Measurements from ENCODE around the gene DICER1. TPM values are rescaled to one million over a fixed set of nuclear protein-coding genes. Genes with fewer than 3 reads are reported as not detected.

DICER1 gene
- total and polyA plus RNA-seq, 9 of the 15 experiments (the other 6 are each of a cell fraction or from before 2014, with no cell fraction given): 2.5 to 23.2 (median 12.4) TPM

DNA sequence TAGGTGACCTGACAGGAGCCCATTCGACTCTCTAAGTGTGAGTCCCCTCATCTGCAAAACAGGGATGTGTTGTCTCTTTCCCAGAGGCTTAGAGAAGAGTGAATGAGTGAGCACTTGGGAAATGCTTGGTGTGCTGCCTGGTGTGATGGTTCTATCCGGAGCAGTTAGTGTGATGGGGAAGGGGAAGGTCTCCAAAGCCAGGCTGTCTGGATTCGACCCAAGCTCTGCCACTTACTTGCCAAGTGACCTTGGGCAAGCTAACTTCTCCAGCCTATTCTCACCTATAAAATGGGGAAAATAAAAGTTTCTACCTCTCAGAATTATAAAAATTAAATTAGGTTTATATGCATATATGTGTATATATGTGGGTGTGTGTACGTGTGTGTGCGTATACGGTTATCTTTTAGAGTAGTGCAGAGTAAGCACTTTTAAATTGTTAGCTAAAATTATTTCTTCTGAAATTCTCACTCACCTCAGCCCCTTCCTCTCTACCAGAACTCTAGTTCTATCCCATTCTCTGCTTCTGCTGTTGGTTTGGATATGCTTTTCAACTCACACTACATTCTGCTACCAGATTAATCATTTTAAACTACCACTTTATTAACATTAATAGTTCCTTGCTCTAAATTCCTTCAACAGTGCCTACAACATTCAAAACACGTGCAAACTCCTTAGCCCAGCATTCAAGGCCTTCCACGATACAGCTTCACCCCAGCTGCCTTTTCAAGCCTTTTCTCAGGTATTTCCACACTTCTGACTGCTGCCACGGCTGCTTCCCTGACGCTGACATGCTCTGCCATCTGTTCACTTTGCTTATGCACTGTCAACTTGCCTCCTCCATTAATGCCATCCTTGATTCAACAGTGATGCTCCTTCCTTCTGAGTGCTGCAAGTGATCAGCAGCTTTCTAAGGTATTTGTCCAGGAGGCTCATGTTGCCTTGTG is 55.3 kb downstream of the DICER1 start:
- intact Hi-C loops (cut with micrococcal nuclease) (no loop called here), in situ Hi-C loops (cut with MboI) (no loop called here)
- Histone ChIP-seq H3K27me3 (ENCODE audit: control insufficient read depth in 2 of 2, insufficient read depth in 2 of 2, low read length in 2 of 2) (no peaks in the 10 kb centered on the region), H4K20me1 (replicated peaks; ENCODE audit: control insufficient read depth, insufficient read depth, low read length) (no peaks in the 10 kb centered on the region), H3K9me1 (ENCODE audit: control insufficient read depth, insufficient read depth, low read length) (no peaks in the 10 kb centered on the region), H3K4me2 (ENCODE audit: insufficient read depth, low read length) (no peak overlapping the region), H3K9ac (ENCODE audit: insufficient read depth in 1 of 2, low read depth in 2 of 2, low read length in 2 of 2) (no peak overlapping the region), H3K27ac (ENCODE audit: extremely low read depth, low read depth, low read length) (no peak overlapping the region), H3K4me3 (no peak overlapping the region), H3K79me2 (ENCODE audit: control insufficient read depth, insufficient read depth, low read length) (no peaks in the 10 kb centered on the region), H2AFZ (ENCODE audit: low read depth, low read length) (no peak overlapping the region), H3K36me3 (ENCODE audit: control insufficient read depth, insufficient read depth, low read length) (peaks cover 30% of the 10 kb centered on the region; the same call in 2 of the 3 replicates), H3K9me3 (replicated peaks; ENCODE audit: control insufficient read depth, insufficient read depth, low read depth, low read length) (no peaks in the 10 kb centered on the region), H3K4me1 (replicated peaks in 1 of 2; ENCODE audit: control insufficient read depth in 2 of 2, insufficient read depth in 2 of 2, low read length in 2 of 2) (no peaks in the 10 kb centered on the region)
- ATAC-seq (no peak), DNase-seq (ENCODE audit: extremely low read depth in 1 of 4, low spot score in 3 of 4) (no peak), FAIRE-seq (no peak)
- WGBS (ENCODE audit: insufficient coverage, low coverage, missing lambda C conversion rate): 70% methylated on average over 10 of the region's 10 CpGs
- CTCF ChIA-PET (ENCODE audit: low intra/inter-chr PET ratio): no interaction called here
- TF ChIP-seq U2AF2 (optimal IDR thresholded peaks at IDR 0.05; ENCODE audit: low read depth, low read length) (no peak), ZNF316 (IDR thresholded peaks at IDR 0.05) (0 out of 2 replicates have a peak, but pooled peaks have one; percentile 12)
- BruUV-seq (replicated peaks): no TSS peak
- POLR2A ChIA-PET: interaction anchor here (0.6 to 1.3 kb wide), 3 partner anchors 14 to 20 kb away, joined by 3 to 4 read pairs (median 3); no protein-coding TSS in a partner anchor

DNA sequence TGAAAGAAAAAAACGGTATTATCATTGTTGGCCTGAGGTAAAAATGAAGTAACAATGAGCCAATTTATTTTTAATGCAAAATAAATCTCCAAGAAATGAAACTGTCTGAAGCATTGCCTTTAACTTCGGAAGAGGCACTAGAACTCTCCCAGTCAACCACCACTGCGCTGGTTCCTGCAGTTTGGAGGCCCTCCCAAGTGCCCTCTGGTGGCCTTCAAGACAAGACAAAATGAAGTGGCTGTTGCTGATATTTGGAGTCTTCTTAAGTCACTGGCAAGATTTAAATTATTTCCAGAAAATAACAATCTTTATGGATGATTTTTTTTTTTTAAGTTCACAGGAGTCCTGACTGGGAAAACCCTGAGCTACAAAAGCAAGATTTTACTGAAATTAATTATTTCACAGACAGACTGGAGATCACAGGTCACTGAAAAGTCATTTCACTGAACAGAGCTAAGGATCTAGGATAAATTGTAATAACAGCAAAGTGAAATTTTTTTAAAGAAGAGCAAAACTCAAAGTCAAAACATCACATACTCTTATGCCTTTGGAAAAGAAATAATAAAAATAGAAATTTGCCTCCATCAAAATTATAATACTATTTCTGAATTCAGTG is 58.2 kb downstream of the DICER1 start:
- Histone ChIP-seq H4K20me1 (replicated peaks; ENCODE audit: control insufficient read depth, insufficient read depth, low read length) (no peaks in the 10 kb centered on the region), H3K4me2 (ENCODE audit: insufficient read depth, low read length) (no peak overlapping the region), H3K9me3 (replicated peaks; ENCODE audit: control insufficient read depth, insufficient read depth, low read depth, low read length) (no peaks in the 10 kb centered on the region), H3K36me3 (ENCODE audit: control insufficient read depth, insufficient read depth, low read length) (peaks cover 22% of the 10 kb centered on the region; the same call in 2 of the 3 replicates), H3K27ac (ENCODE audit: extremely low read depth, low read depth, low read length) (no peak overlapping the region), H3K79me2 (ENCODE audit: control insufficient read depth, insufficient read depth, low read length) (no peaks in the 10 kb centered on the region), H3K4me1 (replicated peaks in 1 of 2; ENCODE audit: control insufficient read depth in 2 of 2, insufficient read depth in 2 of 2, low read length in 2 of 2) (no peaks in the 10 kb centered on the region), H3K4me3 (no peak overlapping the region), H3K27me3 (ENCODE audit: control insufficient read depth in 2 of 2, insufficient read depth in 2 of 2, low read length in 2 of 2) (no peaks in the 10 kb centered on the region), H2AFZ (ENCODE audit: low read depth, low read length) (no peak overlapping the region), H3K9ac (ENCODE audit: insufficient read depth in 1 of 2, low read depth in 2 of 2, low read length in 2 of 2) (no peak overlapping the region), H3K9me1 (ENCODE audit: control insufficient read depth, insufficient read depth, low read length) (no peaks in the 10 kb centered on the region)
- intact Hi-C loops (cut with micrococcal nuclease) (loop anchor here (5.0 to 10.0 kb wide), 2 partner anchors 96 to 412 kb away; no protein-coding TSS in a partner anchor), in situ Hi-C loops (cut with MboI) (no loop called here)
- no TSS peak for BruUV-seq (replicated peaks)
- DNase-seq (ENCODE audit: extremely low read depth in 1 of 4, low spot score in 3 of 4) (peak; percentile 14 to 66 (median 23)), ATAC-seq (peak; percentile 94), FAIRE-seq (peak; percentile 61)
- POLR2A ChIA-PET: no interaction called here
- CTCF ChIA-PET (ENCODE audit: low intra/inter-chr PET ratio): no interaction called here
- 8% methylated on average over 3 of the region's 3 CpGs for WGBS (ENCODE audit: insufficient coverage, low coverage, missing lambda C conversion rate)
- TF ChIP-seq, protein P1, sequence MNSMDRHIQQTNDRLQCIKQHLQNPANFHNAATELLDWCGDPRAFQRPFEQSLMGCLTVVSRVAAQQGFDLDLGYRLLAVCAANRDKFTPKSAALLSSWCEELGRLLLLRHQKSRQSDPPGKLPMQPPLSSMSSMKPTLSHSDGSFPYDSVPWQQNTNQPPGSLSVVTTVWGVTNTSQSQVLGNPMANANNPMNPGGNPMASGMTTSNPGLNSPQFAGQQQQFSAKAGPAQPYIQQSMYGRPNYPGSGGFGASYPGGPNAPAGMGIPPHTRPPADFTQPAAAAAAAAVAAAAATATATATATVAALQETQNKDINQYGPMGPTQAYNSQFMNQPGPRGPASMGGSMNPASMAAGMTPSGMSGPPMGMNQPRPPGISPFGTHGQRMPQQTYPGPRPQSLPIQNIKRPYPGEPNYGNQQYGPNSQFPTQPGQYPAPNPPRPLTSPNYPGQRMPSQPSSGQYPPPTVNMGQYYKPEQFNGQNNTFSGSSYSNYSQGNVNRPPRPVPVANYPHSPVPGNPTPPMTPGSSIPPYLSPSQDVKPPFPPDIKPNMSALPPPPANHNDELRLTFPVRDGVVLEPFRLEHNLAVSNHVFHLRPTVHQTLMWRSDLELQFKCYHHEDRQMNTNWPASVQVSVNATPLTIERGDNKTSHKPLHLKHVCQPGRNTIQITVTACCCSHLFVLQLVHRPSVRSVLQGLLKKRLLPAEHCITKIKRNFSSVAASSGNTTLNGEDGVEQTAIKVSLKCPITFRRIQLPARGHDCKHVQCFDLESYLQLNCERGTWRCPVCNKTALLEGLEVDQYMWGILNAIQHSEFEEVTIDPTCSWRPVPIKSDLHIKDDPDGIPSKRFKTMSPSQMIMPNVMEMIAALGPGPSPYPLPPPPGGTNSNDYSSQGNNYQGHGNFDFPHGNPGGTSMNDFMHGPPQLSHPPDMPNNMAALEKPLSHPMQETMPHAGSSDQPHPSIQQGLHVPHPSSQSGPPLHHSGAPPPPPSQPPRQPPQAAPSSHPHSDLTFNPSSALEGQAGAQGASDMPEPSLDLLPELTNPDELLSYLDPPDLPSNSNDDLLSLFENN (IDR thresholded peaks at IDR 0.05; ENCODE audit: low read depth in 2 of 2, low read length in 2 of 2): no peak
- TF ChIP-seq ETV1 (tag; conservative IDR thresholded peaks at IDR 0.05; ENCODE audit: low read depth) (no peak), RAD21 (CRISPR knock-in tag; conservative IDR thresholded peaks at IDR 0.05 in 1 of 2, IDR thresholded peaks at IDR 0.05 in 1 of 2) (peak; percentile 41 to 55)
- TF ChIP-seq, protein P2, sequence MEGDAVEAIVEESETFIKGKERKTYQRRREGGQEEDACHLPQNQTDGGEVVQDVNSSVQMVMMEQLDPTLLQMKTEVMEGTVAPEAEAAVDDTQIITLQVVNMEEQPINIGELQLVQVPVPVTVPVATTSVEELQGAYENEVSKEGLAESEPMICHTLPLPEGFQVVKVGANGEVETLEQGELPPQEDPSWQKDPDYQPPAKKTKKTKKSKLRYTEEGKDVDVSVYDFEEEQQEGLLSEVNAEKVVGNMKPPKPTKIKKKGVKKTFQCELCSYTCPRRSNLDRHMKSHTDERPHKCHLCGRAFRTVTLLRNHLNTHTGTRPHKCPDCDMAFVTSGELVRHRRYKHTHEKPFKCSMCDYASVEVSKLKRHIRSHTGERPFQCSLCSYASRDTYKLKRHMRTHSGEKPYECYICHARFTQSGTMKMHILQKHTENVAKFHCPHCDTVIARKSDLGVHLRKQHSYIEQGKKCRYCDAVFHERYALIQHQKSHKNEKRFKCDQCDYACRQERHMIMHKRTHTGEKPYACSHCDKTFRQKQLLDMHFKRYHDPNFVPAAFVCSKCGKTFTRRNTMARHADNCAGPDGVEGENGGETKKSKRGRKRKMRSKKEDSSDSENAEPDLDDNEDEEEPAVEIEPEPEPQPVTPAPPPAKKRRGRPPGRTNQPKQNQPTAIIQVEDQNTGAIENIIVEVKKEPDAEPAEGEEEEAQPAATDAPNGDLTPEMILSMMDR (IDR thresholded peaks at IDR 0.05 in 2 of 3, conservative IDR thresholded peaks at IDR 0.05 in 1 of 3; ENCODE audit: insufficient read depth in 2 of 3, low read depth in 1 of 3, low read length in 3 of 3): peak; percentile 63 to 78 (median 63)

Data from K562 (cell line).